ENCODE measurements around the gene ABHD15. TPM values are rescaled to one million over a fixed set of nuclear protein-coding genes. Genes with fewer than 3 reads are reported as not detected.

ABHD15 gene
- total RNA-seq, 1 donor from 2014 or later: 5.3 TPM

- TF ChIP-seq, protein P1, sequence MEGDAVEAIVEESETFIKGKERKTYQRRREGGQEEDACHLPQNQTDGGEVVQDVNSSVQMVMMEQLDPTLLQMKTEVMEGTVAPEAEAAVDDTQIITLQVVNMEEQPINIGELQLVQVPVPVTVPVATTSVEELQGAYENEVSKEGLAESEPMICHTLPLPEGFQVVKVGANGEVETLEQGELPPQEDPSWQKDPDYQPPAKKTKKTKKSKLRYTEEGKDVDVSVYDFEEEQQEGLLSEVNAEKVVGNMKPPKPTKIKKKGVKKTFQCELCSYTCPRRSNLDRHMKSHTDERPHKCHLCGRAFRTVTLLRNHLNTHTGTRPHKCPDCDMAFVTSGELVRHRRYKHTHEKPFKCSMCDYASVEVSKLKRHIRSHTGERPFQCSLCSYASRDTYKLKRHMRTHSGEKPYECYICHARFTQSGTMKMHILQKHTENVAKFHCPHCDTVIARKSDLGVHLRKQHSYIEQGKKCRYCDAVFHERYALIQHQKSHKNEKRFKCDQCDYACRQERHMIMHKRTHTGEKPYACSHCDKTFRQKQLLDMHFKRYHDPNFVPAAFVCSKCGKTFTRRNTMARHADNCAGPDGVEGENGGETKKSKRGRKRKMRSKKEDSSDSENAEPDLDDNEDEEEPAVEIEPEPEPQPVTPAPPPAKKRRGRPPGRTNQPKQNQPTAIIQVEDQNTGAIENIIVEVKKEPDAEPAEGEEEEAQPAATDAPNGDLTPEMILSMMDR (IDR thresholded peaks at IDR 0.05; ENCODE audit: unreplicated experiment): no peak
- H3K27me3 Mint-ChIP-seq: no peaks in the 10 kb centered on the region
- no peaks in the 10 kb centered on the region for H3K9me3 Mint-ChIP-seq (ENCODE audit: low read depth)
- H3K27ac Mint-ChIP-seq: no peak overlapping the region
- H3K4me3 Mint-ChIP-seq (ENCODE audit: low read depth): no peak overlapping the region
- H3K36me3 Mint-ChIP-seq (ENCODE audit: insufficient read depth): peaks cover 3% of the 10 kb centered on the region
- peaks cover 26% of the 10 kb centered on the region for H3K4me1 Mint-ChIP-seq (ENCODE audit: low read depth)
- DNase-seq (ENCODE audit: low spot score, unreplicated experiment): no peak
These were observed 20.0 kb upstream of the ABHD15 start for GRCh38 chr17:29586676-29587469.

GRCh38 chr17:29585080-29585751 lies 18.4 kb upstream of the ABHD15 start:
- no peaks in the 10 kb centered on the region for H3K9me3 Mint-ChIP-seq (ENCODE audit: low read depth)
- no peak overlapping the region for H3K27ac Mint-ChIP-seq
- H3K4me3 Mint-ChIP-seq (ENCODE audit: low read depth): no peak overlapping the region
- H3K4me1 Mint-ChIP-seq (ENCODE audit: low read depth): peaks cover 19% of the 10 kb centered on the region
- no peak for DNase-seq (ENCODE audit: low spot score, unreplicated experiment)
- H3K36me3 Mint-ChIP-seq (ENCODE audit: insufficient read depth): peaks cover 4% of the 10 kb centered on the region
- TF ChIP-seq, protein P1 (IDR thresholded peaks at IDR 0.05; ENCODE audit: unreplicated experiment): peak; percentile 10
- H3K27me3 Mint-ChIP-seq: no peaks in the 10 kb centered on the region

- DNase-seq (ENCODE audit: low spot score, unreplicated experiment): no peak
- H3K4me1 Mint-ChIP-seq (ENCODE audit: low read depth): peaks cover 15% of the 10 kb centered on the region
- no peaks in the 10 kb centered on the region for H3K27me3 Mint-ChIP-seq
- H3K36me3 Mint-ChIP-seq (ENCODE audit: insufficient read depth): peaks cover 8% of the 10 kb centered on the region
- H3K9me3 Mint-ChIP-seq (ENCODE audit: low read depth): no peaks in the 10 kb centered on the region
- TF ChIP-seq, protein P1 (IDR thresholded peaks at IDR 0.05; ENCODE audit: unreplicated experiment): no peak
- H3K4me3 Mint-ChIP-seq (ENCODE audit: low read depth): no peak overlapping the region
- no peak overlapping the region for H3K27ac Mint-ChIP-seq
These were observed 17.7 kb upstream of the ABHD15 start for GRCh38 chr17:29584452-29585079.

DNA sequence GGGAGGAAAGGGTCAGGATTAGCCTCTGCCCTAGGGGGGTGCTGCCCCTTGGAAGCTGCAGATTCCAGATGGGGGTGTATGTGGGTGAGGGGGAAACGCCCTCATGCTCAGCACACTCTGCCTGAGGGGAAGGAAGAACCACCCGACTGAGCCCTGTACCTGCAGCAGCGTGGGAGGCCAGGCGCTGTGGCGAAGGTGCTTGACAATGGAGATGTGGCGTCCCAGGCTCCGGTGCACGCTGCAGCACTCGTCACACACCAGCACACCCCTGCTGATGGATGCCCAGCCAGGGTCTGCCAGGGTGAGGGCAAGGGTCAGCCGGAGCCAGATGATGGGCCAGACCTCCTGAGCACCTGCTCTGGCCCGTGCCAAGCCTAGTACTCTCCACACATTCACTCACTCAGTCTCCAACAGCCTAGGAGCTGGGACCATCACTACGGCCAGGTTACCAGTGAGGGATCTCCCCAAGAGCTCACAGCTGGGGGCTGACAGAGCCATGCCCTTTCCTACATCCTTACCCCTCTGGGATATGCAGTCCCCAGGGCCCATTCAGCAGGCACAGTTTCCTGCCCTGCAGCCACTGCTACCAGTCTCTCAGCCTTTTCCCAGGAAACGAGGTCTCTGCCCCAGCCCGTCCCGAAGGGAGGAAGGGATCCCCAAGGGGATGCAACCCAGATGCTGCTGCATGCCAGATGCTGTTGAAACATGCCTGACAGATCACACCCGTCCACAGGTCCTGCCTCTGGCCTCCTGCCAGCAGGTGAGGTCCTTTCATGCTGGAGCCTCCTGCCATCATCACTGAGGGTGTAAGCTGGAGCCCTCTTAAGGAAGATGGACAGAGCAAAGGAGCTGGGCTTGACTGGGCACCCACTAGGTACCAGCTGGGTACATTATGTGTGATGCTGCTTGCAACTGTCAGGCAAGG lies 16.7 kb upstream of the ABHD15 start:
- no peaks in the 10 kb centered on the region for H3K9me3 Mint-ChIP-seq (ENCODE audit: low read depth)
- no peak for DNase-seq (ENCODE audit: low spot score, unreplicated experiment)
- no peak overlapping the region for H3K4me3 Mint-ChIP-seq (ENCODE audit: low read depth)
- H3K36me3 Mint-ChIP-seq (ENCODE audit: insufficient read depth): peaks cover 11% of the 10 kb centered on the region
- TF ChIP-seq, protein P1 (IDR thresholded peaks at IDR 0.05; ENCODE audit: unreplicated experiment): no peak
- no peaks in the 10 kb centered on the region for H3K27me3 Mint-ChIP-seq
- peaks cover 15% of the 10 kb centered on the region for H3K4me1 Mint-ChIP-seq (ENCODE audit: low read depth)
- no peak overlapping the region for H3K27ac Mint-ChIP-seq
